SK-N-MC (cell line): Measurements from ENCODE around the gene GPR50.

Source experiments
- FOXP2 ChIP-seq: optimal IDR thresholded peaks from 2 replicates; pipeline ENCODE3; 2011; ENCODE audit warnings: mild to moderate bottlenecking, moderate library complexity; ENCODE audit not compliant: insufficient read depth; ENCODE audit errors: extremely low read length, control extremely low read depth
- POLR2AphosphoS5 ChIP-seq: IDR thresholded peaks from 2 replicates; pipeline ENCODE4 v1.6.1; 2012; ENCODE audit warnings: mild to moderate bottlenecking, low read depth, low read length, borderline replicate concordance

- no peak for TF ChIP-seq FOXP2
- TF ChIP-seq POLR2AphosphoS5, result no peak
Observed at GRCh38 chrX:151183912-151184565, 7.7 kb downstream of the GPR50 start.
